OCI-LY1 (cell line): ENCODE data around the gene VPS52.

Experiments
- H2AFZ ChIP-seq: fragments of 200-600 bp; sonication (generic), shearing (Covaris generic); 2 replicates; pipeline ENCODE4 v1.6.0; 2014; ENCODE audit warnings: antibody characterized with exemption, mild to moderate bottlenecking, low read length
- H3F3A ChIP-seq: fragments of 200-600 bp; sonication (generic), shearing (Covaris generic); 2 replicates; pipeline ENCODE4 v1.6.0; 2014; ENCODE audit warnings: mild to moderate bottlenecking, antibody characterized with exemption, low read length, moderate library complexity; ENCODE audit not compliant: insufficient read depth
- H3K27ac ChIP-seq: fragments of 200-600 bp; sonication (generic); 2 replicates; pipeline ENCODE4 v1.5.1; 2014; ENCODE audit warnings: low read length, mixed run types, mild to moderate bottlenecking, low read depth; ENCODE audit not compliant: poor library complexity, severe bottlenecking
- H3K27me3 ChIP-seq: fragments of 200-600 bp; sonication (generic); 2 replicates; pipeline ENCODE4 v1.6.0; 2014; ENCODE audit warnings: antibody characterized with exemption, mild to moderate bottlenecking, low read length, moderate library complexity; ENCODE audit not compliant: insufficient read depth
- H3K36me3 ChIP-seq: fragments of 200-600 bp; sonication (generic); 2 replicates; pipeline ENCODE4 v1.6.1; 2014; ENCODE audit warnings: mild to moderate bottlenecking, antibody characterized with exemption, low read length, moderate library complexity, mixed read lengths; ENCODE audit not compliant: insufficient read depth
- H3K4me1 ChIP-seq: fragments of 200-600 bp; sonication (generic); 2 replicates; pipeline ENCODE4 v1.5.1; 2014; ENCODE audit warnings: mild to moderate bottlenecking, low read length, moderate library complexity; ENCODE audit not compliant: insufficient read depth, severe bottlenecking
- H3K4me2 ChIP-seq: fragments of 200-600 bp; sonication (generic), shearing (Covaris generic); 2 replicates; pipeline ENCODE4 v1.6.1; 2014; ENCODE audit warnings: low read length
- H3K4me3 ChIP-seq: fragments of 200-600 bp; sonication (generic); 2 replicates; pipeline ENCODE4 v1.5.1; 2014; ENCODE audit warnings: low read length, low read depth, mild to moderate bottlenecking, mixed read lengths; ENCODE audit not compliant: poor library complexity, severe bottlenecking
- H3K79me2 ChIP-seq: fragments of 200-600 bp; shearing (Covaris generic); 2 replicates; pipeline ENCODE4 v1.6.1; 2016; ENCODE audit warnings: mixed run types, low read length, mixed read lengths; ENCODE audit not compliant: insufficient read depth
- H3K9ac ChIP-seq: fragments of 200-600 bp; sonication (generic), shearing (Covaris generic); 2 replicates; pipeline ENCODE4 v1.6.1; 2014; ENCODE audit warnings: mild to moderate bottlenecking, low read length, mixed read lengths
- H3K9me2 ChIP-seq: fragments of 200-600 bp; sonication (generic), shearing (Covaris generic); 2 replicates; pipeline ENCODE4 v1.6.1; 2014; ENCODE audit warnings: low read depth, mild to moderate bottlenecking, low read length, mixed read lengths
- H3K9me3 ChIP-seq: fragments of 200-600 bp; shearing (Covaris generic); 2 replicates; pipeline ENCODE4 v1.6.1; 2014; ENCODE audit warnings: low read length, mixed read lengths
- H4K20me1 ChIP-seq: fragments of 200-600 bp; sonication (generic), shearing (Covaris generic); 2 replicates; pipeline ENCODE4 v1.6.0; 2016; ENCODE audit warnings: mild to moderate bottlenecking, low read length; ENCODE audit not compliant: insufficient read depth
- CTCF ChIP-seq: fragments of 200-600 bp; sonication (generic), shearing (Covaris generic); IDR thresholded peaks from 2 replicates; pipeline ENCODE4 v1.5.1; 2017; ENCODE audit warnings: mild to moderate bottlenecking, antibody characterized with exemption, low read length, moderate library complexity, mixed read lengths
- EZH2 ChIP-seq: fragments of 200-600 bp; sonication (generic), shearing (Covaris generic); IDR thresholded peaks from 2 replicates; pipeline ENCODE4 v1.8.0; 2017; ENCODE audit warnings: borderline replicate concordance, mixed run types, mild to moderate bottlenecking, antibody characterized with exemption, low read length, moderate library complexity, mixed read lengths

VPS52 gene

DNA sequence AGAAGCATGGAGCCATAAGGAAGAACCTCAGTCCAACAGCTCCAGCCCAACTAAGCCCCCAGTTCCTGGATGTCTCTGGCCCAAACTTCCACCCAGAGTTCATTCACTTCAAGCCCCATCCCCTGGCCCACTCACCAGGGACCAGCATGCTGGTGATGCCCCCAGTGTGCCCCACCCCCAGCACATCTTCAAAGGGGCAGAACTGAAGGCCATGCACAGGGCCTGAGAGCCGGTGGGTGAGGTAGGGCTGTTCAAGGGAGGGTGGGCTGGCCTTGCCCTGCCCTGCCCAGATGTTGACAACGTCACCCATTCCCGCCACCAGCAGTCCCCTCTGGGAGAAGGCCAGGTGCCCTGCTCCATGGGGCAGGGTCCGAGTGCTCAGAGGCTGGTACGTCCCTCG lies 8.9 kb upstream of the VPS52 start:
- TF ChIP-seq EZH2 (no peak), CTCF (no peak)
- H3K4me1 ChIP-seq, result peaks cover 27% of the 10 kb centered on the region
- no peak overlapping the region for H3K4me3 ChIP-seq
- H3K27me3 ChIP-seq, result no peaks in the 10 kb centered on the region
- H4K20me1 ChIP-seq, result no peaks in the 10 kb centered on the region
- H3K27ac ChIP-seq, result no peak overlapping the region
- no peaks in the 10 kb centered on the region for H3K9me2 ChIP-seq
- H3K36me3 ChIP-seq, result peaks cover 70% of the 10 kb centered on the region
- no peak overlapping the region for H3K4me2 ChIP-seq
- H2AFZ ChIP-seq, result no peak overlapping the region
- H3K9me3 ChIP-seq, result no peaks in the 10 kb centered on the region
- H3K9ac ChIP-seq, result no peak overlapping the region
- H3K79me2 ChIP-seq, result no peaks in the 10 kb centered on the region
- H3F3A ChIP-seq, result no peaks in the 10 kb centered on the region; the same call in 1 of the 2 replicates

DNA sequence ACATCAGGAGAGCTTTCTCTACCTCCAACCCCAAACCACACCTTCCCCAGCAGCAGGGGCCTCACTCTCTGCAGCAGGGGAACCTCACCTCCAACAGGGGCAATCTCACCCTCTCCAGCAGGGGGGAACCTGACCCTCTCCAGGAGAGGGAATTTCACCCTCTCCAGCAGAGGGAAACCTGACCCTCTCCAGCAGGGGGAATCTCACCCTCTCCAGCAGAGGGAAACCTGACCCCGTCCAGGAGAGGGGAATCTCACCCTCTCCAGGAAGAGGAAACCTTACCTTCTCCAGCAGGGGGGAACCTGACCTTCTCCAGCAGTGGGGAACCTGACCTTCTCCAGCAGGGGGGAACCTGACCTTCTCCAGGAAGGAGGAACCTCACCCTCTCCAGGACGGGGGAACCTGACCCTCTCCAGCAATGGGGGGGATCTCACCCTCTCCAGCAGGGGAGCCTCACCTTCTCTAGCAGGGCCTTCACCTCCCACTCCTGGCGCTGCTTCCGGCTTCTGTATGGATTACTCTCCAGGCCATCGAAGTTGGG lies 8.4 kb upstream of the VPS52 start:
- no peaks in the 10 kb centered on the region for H4K20me1 ChIP-seq
- H2AFZ ChIP-seq, result no peak overlapping the region
- H3K4me2 ChIP-seq, result no peak overlapping the region
- H3K79me2 ChIP-seq, result no peaks in the 10 kb centered on the region
- H3K27me3 ChIP-seq, result no peaks in the 10 kb centered on the region
- no peaks in the 10 kb centered on the region for H3K9me3 ChIP-seq
- H3K27ac ChIP-seq, result no peak overlapping the region
- no peak overlapping the region for H3K4me3 ChIP-seq
- H3F3A ChIP-seq, result no peaks in the 10 kb centered on the region; the same call in 1 of the 2 replicates
- H3K36me3 ChIP-seq, result peaks cover 74% of the 10 kb centered on the region
- peaks cover 32% of the 10 kb centered on the region for H3K4me1 ChIP-seq
- TF ChIP-seq EZH2 (no peak), CTCF (peak; percentile 49)
- no peak overlapping the region for H3K9ac ChIP-seq
- H3K9me2 ChIP-seq, result no peaks in the 10 kb centered on the region

GRCh38 chr6:33279257-33279695 lies 7.6 kb upstream of the VPS52 start:
- no peaks in the 10 kb centered on the region for H3K27me3 ChIP-seq
- H3K9me3 ChIP-seq, result no peaks in the 10 kb centered on the region
- no peaks in the 10 kb centered on the region for H4K20me1 ChIP-seq
- H3K9me2 ChIP-seq, result no peaks in the 10 kb centered on the region
- H3K4me3 ChIP-seq, result no peak overlapping the region
- TF ChIP-seq CTCF (no peak), EZH2 (no peak)
- H3K27ac ChIP-seq, result no peak overlapping the region
- no peak overlapping the region for H3K4me2 ChIP-seq
- H3K79me2 ChIP-seq, result peaks cover 7% of the 10 kb centered on the region; the same call in 1 of the 2 replicates
- H3F3A ChIP-seq, result peaks cover 4% of the 10 kb centered on the region; the same call in 1 of the 2 replicates
- H3K4me1 ChIP-seq, result peaks cover 39% of the 10 kb centered on the region
- H2AFZ ChIP-seq, result no peak overlapping the region
- H3K36me3 ChIP-seq, result peaks cover 74% of the 10 kb centered on the region
- no peak overlapping the region for H3K9ac ChIP-seq
